GM19238 (cell line): ENCODE data around the gene DRAP1.
"Not testable (repeated sequence)": the region's sequence is repeated elsewhere in the genome, so short reads cannot be mapped to it uniquely, and the experiment has no call there.

Experiments
- DNase-seq: peaks from one replicate; pipeline ENCODE4 v3.0.0; 2011; ENCODE audit warnings: low spot score; ENCODE audit not compliant: insufficient read length

The DRAP1 gene

GRCh38 chr11:65931773-65932557 is 12.7 kb downstream of the DRAP1 start:
- DNase-seq = no peak

GRCh38 chr11:65932558-65932919 is 13.3 kb downstream of the DRAP1 start:
- no peak for DNase-seq

- no peak for DNase-seq
These were observed 14.8 kb downstream of the DRAP1 start for GRCh38 chr11:65934014-65934413.

GRCh38 chr11:65937766-65938165 is 18.5 kb downstream of the DRAP1 start:
- DNase-seq = no peak

GRCh38 chr11:65941720-65942310 is 22.6 kb downstream of the DRAP1 start:
- DNase-seq = no peak

GRCh38 chr11:65942531-65942930 is 23.3 kb downstream of the DRAP1 start:
- DNase-seq = no peak

GRCh38 chr11:65944191-65944590 is 25.0 kb downstream of the DRAP1 start:
- DNase-seq = no peak

- no peak for DNase-seq
These were observed 25.5 kb downstream of the DRAP1 start for GRCh38 chr11:65944767-65945166.

- no peak for DNase-seq
These were observed 26.2 kb downstream of the DRAP1 start, which contains the start of gene TSGA10IP for GRCh38 chr11:65945430-65945911. TSGA10IP (plus strand) TSS chr11:65945480; CDS start chr11:65945676, 196 bp downstream.

GRCh38 chr11:65945941-65946558 is 26.8 kb downstream of the DRAP1 start:
- no peak for DNase-seq

GRCh38 chr11:65946655-65947054 is 27.4 kb downstream of the DRAP1 start:
- DNase-seq = no peak

- DNase-seq = no peak
These were observed 27.9 kb downstream of the DRAP1 start for GRCh38 chr11:65947133-65947532.

GRCh38 chr11:65947603-65948125 is 28.4 kb downstream of the DRAP1 start:
- no peak for DNase-seq

GRCh38 chr11:65950711-65951110 is 31.5 kb downstream of the DRAP1 start:
- not testable (repeated sequence) for DNase-seq

- DNase-seq = not testable (repeated sequence)
These were observed 32.4 kb downstream of the DRAP1 start for GRCh38 chr11:65951641-65952040.

- DNase-seq = no peak
These were observed 32.9 kb downstream of the DRAP1 start for GRCh38 chr11:65952052-65952521.

GRCh38 chr11:65953471-65953870 is 34.2 kb downstream of the DRAP1 start:
- no peak for DNase-seq

GRCh38 chr11:65954771-65955170 is 35.5 kb downstream of the DRAP1 start:
- no peak for DNase-seq

- DNase-seq = no peak
These were observed 39.1 kb downstream of the DRAP1 start for GRCh38 chr11:65958291-65958690.

GRCh38 chr11:65958774-65959420 is 39.7 kb downstream of the DRAP1 start:
- DNase-seq = no peak

- DNase-seq = no peak
These were observed 41.6 kb downstream of the DRAP1 start for GRCh38 chr11:65960824-65961266.
